ENCODE data around the gene RIMBP2.

RIMBP2 gene

GRCh38 chr12:130486146-130486435 lies 230.0 kb downstream of the RIMBP2 start:
- TF ChIP-seq, protein P1, sequence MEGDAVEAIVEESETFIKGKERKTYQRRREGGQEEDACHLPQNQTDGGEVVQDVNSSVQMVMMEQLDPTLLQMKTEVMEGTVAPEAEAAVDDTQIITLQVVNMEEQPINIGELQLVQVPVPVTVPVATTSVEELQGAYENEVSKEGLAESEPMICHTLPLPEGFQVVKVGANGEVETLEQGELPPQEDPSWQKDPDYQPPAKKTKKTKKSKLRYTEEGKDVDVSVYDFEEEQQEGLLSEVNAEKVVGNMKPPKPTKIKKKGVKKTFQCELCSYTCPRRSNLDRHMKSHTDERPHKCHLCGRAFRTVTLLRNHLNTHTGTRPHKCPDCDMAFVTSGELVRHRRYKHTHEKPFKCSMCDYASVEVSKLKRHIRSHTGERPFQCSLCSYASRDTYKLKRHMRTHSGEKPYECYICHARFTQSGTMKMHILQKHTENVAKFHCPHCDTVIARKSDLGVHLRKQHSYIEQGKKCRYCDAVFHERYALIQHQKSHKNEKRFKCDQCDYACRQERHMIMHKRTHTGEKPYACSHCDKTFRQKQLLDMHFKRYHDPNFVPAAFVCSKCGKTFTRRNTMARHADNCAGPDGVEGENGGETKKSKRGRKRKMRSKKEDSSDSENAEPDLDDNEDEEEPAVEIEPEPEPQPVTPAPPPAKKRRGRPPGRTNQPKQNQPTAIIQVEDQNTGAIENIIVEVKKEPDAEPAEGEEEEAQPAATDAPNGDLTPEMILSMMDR (IDR thresholded peaks at IDR 0.05; ENCODE audit: borderline replicate concordance, insufficient read depth, low read depth, low read length) = no peak
- no peak overlapping the region for H3K4me3 ChIP-seq (ENCODE audit: low read depth, low read length)

GRCh38 chr12:130485291-130486145 lies 230.6 kb downstream of the RIMBP2 start:
- no peak overlapping the region for H3K4me3 ChIP-seq (ENCODE audit: low read depth, low read length)
- TF ChIP-seq, protein P1 (IDR thresholded peaks at IDR 0.05; ENCODE audit: borderline replicate concordance, insufficient read depth, low read depth, low read length) = no peak

DNA sequence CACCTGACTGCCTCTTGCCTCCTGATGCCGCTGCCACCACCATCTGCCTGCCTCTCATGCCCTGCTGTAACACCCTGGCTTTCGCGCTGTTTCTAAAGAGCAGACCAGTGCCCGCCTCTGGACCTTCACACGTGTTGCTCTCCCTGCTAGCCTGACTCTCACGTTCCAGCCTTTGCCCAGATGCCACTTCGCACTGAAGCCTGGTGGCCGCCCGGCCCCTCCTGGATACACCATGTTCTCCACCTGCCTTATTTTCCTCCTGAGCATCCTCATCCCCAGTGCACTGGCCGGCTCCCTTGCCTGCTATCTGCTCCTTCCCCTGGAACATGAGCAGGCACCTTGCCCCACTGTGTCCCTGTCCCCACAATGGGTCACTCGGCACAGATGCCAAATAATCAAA lies 231.9 kb downstream of the RIMBP2 start:
- H3K4me3 ChIP-seq (ENCODE audit: low read depth, low read length) = no peak overlapping the region
- TF ChIP-seq, protein P1 (IDR thresholded peaks at IDR 0.05; ENCODE audit: borderline replicate concordance, insufficient read depth, low read depth, low read length) = no peak

DNA sequence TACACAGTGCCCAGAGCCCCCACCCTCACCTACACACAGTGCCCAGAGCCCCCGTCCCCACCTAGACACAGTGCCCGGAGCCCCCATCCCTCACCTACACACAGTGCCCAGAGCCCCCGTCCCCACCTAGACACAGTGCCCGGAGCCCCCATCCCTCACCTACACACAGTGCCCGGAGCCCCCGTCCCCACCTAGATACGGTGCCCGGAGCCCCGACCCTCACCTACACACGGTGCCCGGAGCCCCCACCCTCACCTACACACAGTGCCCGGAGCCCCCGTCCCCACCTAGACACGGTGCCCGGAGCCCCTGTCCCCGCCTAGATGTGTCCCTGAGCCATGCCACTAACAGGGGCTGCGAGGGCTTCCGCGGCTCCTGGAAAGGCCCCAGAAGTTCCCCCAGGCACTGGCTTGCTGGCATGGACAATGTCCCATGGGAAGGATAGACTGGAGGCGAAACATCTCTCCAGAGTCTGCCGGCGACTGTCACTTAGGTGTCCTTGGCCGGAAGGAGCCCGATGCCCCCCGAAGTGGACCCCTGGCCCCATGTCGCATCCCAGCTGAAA lies 232.4 kb downstream of the RIMBP2 start:
- H3K4me3 ChIP-seq (ENCODE audit: low read depth, low read length) = no peak overlapping the region
- TF ChIP-seq, protein P1 (IDR thresholded peaks at IDR 0.05; ENCODE audit: borderline replicate concordance, insufficient read depth, low read depth, low read length) = no peak

- TF ChIP-seq, protein P1 (IDR thresholded peaks at IDR 0.05; ENCODE audit: borderline replicate concordance, insufficient read depth, low read depth, low read length) = no peak
- no peak overlapping the region for H3K4me3 ChIP-seq (ENCODE audit: low read depth, low read length)
Measured at GRCh38 chr12:130482448-130482847, 233.7 kb downstream of the RIMBP2 start.

- TF ChIP-seq, protein P1 (IDR thresholded peaks at IDR 0.05; ENCODE audit: borderline replicate concordance, insufficient read depth, low read depth, low read length) = no peak
- no peak overlapping the region for H3K4me3 ChIP-seq (ENCODE audit: low read depth, low read length)
Measured at GRCh38 chr12:130481392-130481879, 234.7 kb downstream of the RIMBP2 start.

DNA sequence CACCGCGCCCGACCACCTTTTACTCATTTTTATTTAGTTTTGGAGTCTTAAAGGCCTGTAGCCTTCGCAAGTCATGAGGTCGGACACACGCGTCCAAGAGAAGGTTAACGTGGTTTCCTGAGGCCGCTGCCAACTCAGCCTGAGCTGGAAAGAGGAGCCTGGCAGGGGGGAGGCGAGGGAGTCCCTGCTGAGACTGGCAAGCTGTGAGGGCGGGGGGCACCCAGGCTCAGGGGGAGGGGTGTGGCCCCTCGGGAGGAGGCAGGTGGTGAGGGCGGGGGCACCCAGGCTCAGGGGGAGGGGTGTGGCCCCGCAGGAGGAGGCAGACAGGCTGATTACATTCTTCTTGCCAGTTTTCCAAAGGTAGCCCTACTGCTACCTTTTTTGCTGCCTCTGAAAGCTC lies 235.2 kb downstream of the RIMBP2 start:
- H3K4me3 ChIP-seq (ENCODE audit: low read depth, low read length) = no peak overlapping the region
- TF ChIP-seq, protein P1 (IDR thresholded peaks at IDR 0.05; ENCODE audit: borderline replicate concordance, insufficient read depth, low read depth, low read length) = no peak

Measured in GM12875 (cell line).